Smooth muscle cell of bladder (primary cell): ENCODE results near the gene TEX48. TPM values are rescaled to one million over a fixed set of nuclear protein-coding genes. Genes with fewer than 3 reads are reported as not detected.

Experiments
- total RNA-seq: library from RNA; depleted of rRNA; stranded (reverse); fragments of >200 nt; gene quantifications from 2 replicates; pipeline ENCODE4 v1.2.3, GENCODE V29; 2014

TEX48 gene
- total RNA-seq, result not detected in 2 replicates

GRCh38 chr9:114681594-114682332 lies at the start of gene TEX48:
Gene TEX48 (minus strand): TSS chr9:114682192. CDS start chr9:114671723, 10,469 bp downstream.

GRCh38 chr9:114657705-114658104 lies 24.3 kb downstream of the TEX48 start, which contains the start of gene TEX53:
Gene TEX53 (minus strand): TSS chr9:114657805. CDS start chr9:114657774, 31 bp downstream.

Other genes starting within 250 kb of the TEX48 start
- gene WHRN, start 176.7 kb downstream of the TEX48 start, total RNA-seq, result 1.1 and 2.3 TPM in 2 replicates
- 150 and 184 TPM in 2 replicates for gene ATP6V1G1, start 94.4 kb downstream of the TEX48 start, total RNA-seq
- gene TMEM268, start 70.9 kb downstream of the TEX48 start, total RNA-seq, result 5.3 and 6.8 TPM in 2 replicates
- gene TEX53, start 24.4 kb downstream of the TEX48 start, total RNA-seq, result not detected in 2 replicates
- gene TNFSF15, start 123.8 kb upstream of the TEX48 start, total RNA-seq, result 0.28 and 0.55 TPM in 2 replicates
- gene TNFSF8, start 248.4 kb upstream of the TEX48 start, total RNA-seq, result not detected in 2 replicates